ENCODE data around the gene COG3. TPM values are rescaled to one million over a fixed set of nuclear protein-coding genes. Genes with fewer than 3 reads are reported as not detected.

Gene COG3
- total RNA-seq, 1 experiment from 2014 or later = 17.6 TPM

DNA sequence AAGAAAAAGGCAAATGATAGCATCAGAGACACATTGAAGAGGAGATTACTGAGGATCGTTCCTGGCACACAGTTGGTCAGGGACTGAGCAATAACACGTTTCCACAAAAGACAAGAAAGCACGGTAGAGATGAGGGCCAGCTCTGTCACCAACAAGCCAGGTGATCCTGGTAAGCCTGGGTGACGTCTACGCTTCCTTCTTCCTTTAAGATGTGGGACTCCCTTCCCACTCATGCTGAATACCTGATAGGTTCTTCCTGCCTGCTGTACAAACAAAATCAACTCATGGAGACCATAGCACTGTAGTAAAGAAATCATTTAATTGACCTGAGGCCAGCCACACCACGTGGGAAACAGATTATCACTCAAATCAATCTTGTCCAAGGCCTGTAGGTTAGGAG is 19.7 kb upstream of the COG3 start:
- intact Hi-C loops (cut with micrococcal nuclease) = no loop called here
- no peaks in the 10 kb centered on the region for H3K36me3 ChIP-seq (ENCODE audit: control insufficient read depth in 1 of 2, insufficient read depth in 2 of 2, low read length in 2 of 2)
- DNase-seq (ENCODE audit: low read depth, low spot score) (no peak), ATAC-seq (no peak)
- H3K4me2 ChIP-seq (ENCODE audit: low read length) = no peak overlapping the region
- no peaks in the 10 kb centered on the region for H3K79me2 ChIP-seq (ENCODE audit: insufficient read depth, low read length)
- H3K9ac ChIP-seq (ENCODE audit: low read length) = no peak overlapping the region
- no peaks in the 10 kb centered on the region for H3K9me3 ChIP-seq (ENCODE audit: control insufficient read depth in 1 of 2, insufficient read depth in 1 of 2, low read depth in 1 of 2, low read length in 2 of 2)
- H3K9me2 ChIP-seq (ENCODE audit: insufficient read depth) = no peaks in the 10 kb centered on the region
- ChIA-PET POLR2A (no interaction called here), CTCF (no interaction called here), RAD21 (ENCODE audit: low non-redundant PET in 1 of 2, low total read pairs in 2 of 2, uncharacterized antibody in 2 of 2, unreplicated experiment in 2 of 2) (no interaction called here)
- BruUV-seq (replicated peaks) = no TSS peak
- H3K4me1 ChIP-seq (ENCODE audit: control insufficient read depth in 1 of 2, insufficient read depth in 2 of 2, low read length in 2 of 2) = peaks cover 0 to 9% of the 10 kb centered on the region in 2 experiments; a peak in 2 of 4 replicates
- TF ChIP-seq SIN3A (IDR thresholded peaks at IDR 0.05; ENCODE audit: low read depth) (no peak), EGR1 (IDR thresholded peaks at IDR 0.05; ENCODE audit: low read depth) (no peak), EZH2phosphoT487 (IDR thresholded peaks at IDR 0.05; ENCODE audit: borderline replicate concordance) (no peak), SRF (IDR thresholded peaks at IDR 0.05; ENCODE audit: low read depth) (no peak), POLR2A (IDR thresholded peaks at IDR 0.05; ENCODE audit: borderline replicate concordance, extremely low read depth, insufficient read depth, insufficient read length) (no peak)
- H3K27ac ChIP-seq (ENCODE audit: low read depth, low read length) = no peak overlapping the region
- H3K27me3 ChIP-seq (ENCODE audit: insufficient read depth, low read length) = no peaks in the 10 kb centered on the region; the same call in 1 of the 2 replicates
- H3K4me3 ChIP-seq (replicated peaks in 1 of 2; ENCODE audit: low read depth in 1 of 2, low read length in 2 of 2) = no peak overlapping the region
- no peak overlapping the region for H2AFZ ChIP-seq (ENCODE audit: low read depth, low read length, poor library complexity, severe bottlenecking)
- no peaks in the 10 kb centered on the region for H4K20me1 ChIP-seq (ENCODE audit: insufficient read depth)

DNA sequence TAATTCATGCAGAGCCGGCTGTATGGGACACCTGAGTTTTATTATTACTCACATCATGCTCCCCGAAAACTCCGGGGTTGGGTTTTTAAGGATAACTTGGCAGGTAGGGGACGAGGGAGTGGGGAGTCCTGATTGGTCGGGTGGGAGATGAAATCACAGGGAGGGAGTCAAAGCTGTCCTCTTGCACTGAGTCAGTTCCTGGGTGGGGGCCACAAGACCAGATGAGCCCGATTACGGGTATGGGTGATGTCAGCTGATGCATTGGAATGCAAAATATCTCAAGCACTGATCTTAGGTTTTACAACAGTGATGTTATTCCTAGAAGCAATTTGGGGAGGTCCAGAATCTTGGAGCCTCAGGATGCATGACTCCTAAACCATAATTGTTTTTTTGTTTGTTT is 18.6 kb upstream of the COG3 start:
- ChIA-PET POLR2A (no interaction called here), CTCF (no interaction called here), RAD21 (ENCODE audit: low non-redundant PET in 1 of 2, low total read pairs in 2 of 2, uncharacterized antibody in 2 of 2, unreplicated experiment in 2 of 2) (no interaction called here)
- no peaks in the 10 kb centered on the region for H3K79me2 ChIP-seq (ENCODE audit: insufficient read depth, low read length)
- intact Hi-C loops (cut with micrococcal nuclease) = no loop called here
- no peak overlapping the region for H3K4me3 ChIP-seq (replicated peaks in 1 of 2; ENCODE audit: low read depth in 1 of 2, low read length in 2 of 2)
- H4K20me1 ChIP-seq (ENCODE audit: insufficient read depth) = no peaks in the 10 kb centered on the region
- H3K9me2 ChIP-seq (ENCODE audit: insufficient read depth) = no peaks in the 10 kb centered on the region
- peaks cover 0 to 4% of the 10 kb centered on the region in 2 experiments; a peak in 1 of 4 replicates for H3K4me1 ChIP-seq (ENCODE audit: control insufficient read depth in 1 of 2, insufficient read depth in 2 of 2, low read length in 2 of 2)
- no peaks in the 10 kb centered on the region; the same call in 1 of the 2 replicates for H3K27me3 ChIP-seq (ENCODE audit: insufficient read depth, low read length)
- H3K9ac ChIP-seq (ENCODE audit: low read length) = no peak overlapping the region
- no TSS peak for BruUV-seq (replicated peaks)
- H3K27ac ChIP-seq (ENCODE audit: low read depth, low read length) = no peak overlapping the region
- H2AFZ ChIP-seq (ENCODE audit: low read depth, low read length, poor library complexity, severe bottlenecking) = no peak overlapping the region
- no peaks in the 10 kb centered on the region for H3K36me3 ChIP-seq (ENCODE audit: control insufficient read depth in 1 of 2, insufficient read depth in 2 of 2, low read length in 2 of 2)
- no peaks in the 10 kb centered on the region for H3K9me3 ChIP-seq (ENCODE audit: control insufficient read depth in 1 of 2, insufficient read depth in 1 of 2, low read depth in 1 of 2, low read length in 2 of 2)
- no peak for ATAC-seq
- no peak for TF ChIP-seq CEBPB (IDR thresholded peaks at IDR 0.05; ENCODE audit: low read depth)
- no peak for TF ChIP-seq ZNF274 (IDR thresholded peaks at IDR 0.05; ENCODE audit: low read depth, low read length)
- no peak for TF ChIP-seq ELF1 (IDR thresholded peaks at IDR 0.05; ENCODE audit: borderline replicate concordance, low read depth)
- TF ChIP-seq EZH2phosphoT487 (IDR thresholded peaks at IDR 0.05; ENCODE audit: borderline replicate concordance) = no peak
- DNase-seq (ENCODE audit: low read depth, low spot score) = no peak
- no peak overlapping the region for H3K4me2 ChIP-seq (ENCODE audit: low read length)
